Neural cell (in vitro differentiated cells): ENCODE data around the gene CGB3. TPM values are rescaled to one million over a fixed set of nuclear protein-coding genes. Genes with fewer than 3 reads are reported as not detected.

Experiments
- H2AFZ ChIP-seq: fragments of 200-600, 300-800 bp; sonication (generic), shearing (Covaris generic); 2 replicates; pipeline ENCODE4 v1.6.0; 2014; ENCODE audit warnings: low read depth, mild to moderate bottlenecking, antibody characterized with exemption, low read length, moderate library complexity
- H3F3A ChIP-seq: fragments of 200-600 bp; shearing (Covaris generic); 2 replicates; pipeline ENCODE4 v1.6.1; 2016; ENCODE audit warnings: mild to moderate bottlenecking, moderate library complexity, mixed read lengths, antibody characterized with exemption, low read length; ENCODE audit not compliant: insufficient read depth, poor library complexity, severe bottlenecking
- H3K27ac ChIP-seq: fragments of 200-600, 300-800 bp; sonication (generic), shearing (Covaris generic); 2 replicates; pipeline ENCODE4 v1.5.1; 2014; ENCODE audit warnings: mild to moderate bottlenecking, low read length, moderate library complexity
- H3K27me3 ChIP-seq: fragments of 300-800, 200-600 bp; sonication (generic), shearing (Covaris generic); 2 replicates; pipeline ENCODE4 v1.6.0; 2014; ENCODE audit warnings: mild to moderate bottlenecking, low read depth, low read length, moderate library complexity; ENCODE audit not compliant: insufficient read depth
- H3K36me3 ChIP-seq: fragments of 300-800, 200-600 bp; sonication (generic), shearing (Covaris generic); 2 replicates; pipeline ENCODE4 v1.5.1; 2014; ENCODE audit warnings: mild to moderate bottlenecking, antibody characterized with exemption, low read length, moderate library complexity; ENCODE audit not compliant: insufficient read depth
- H3K4me2 ChIP-seq: fragments of 300-800, 200-600 bp; sonication (generic), shearing (Covaris generic); 2 replicates; pipeline ENCODE4 v1.6.0; 2014; ENCODE audit warnings: mild to moderate bottlenecking, low read length
- H3K4me3 ChIP-seq: fragments of 300-800, 200-600 bp; sonication (generic), shearing (Covaris generic); 2 replicates; pipeline ENCODE4 v1.5.1; 2014; ENCODE audit warnings: mild to moderate bottlenecking, low read length, moderate library complexity
- H3K79me2 ChIP-seq: fragments of 200-600 bp; shearing (Covaris generic); replicated peaks from 2 replicates; pipeline ENCODE4 v1.6.0; 2014; ENCODE audit warnings: mild to moderate bottlenecking, low read length, moderate library complexity; ENCODE audit not compliant: insufficient read depth
- H3K9ac ChIP-seq: fragments of 300-800, 200-600 bp; sonication (generic), shearing (Covaris generic); 2 replicates; pipeline ENCODE4 v1.6.1; 2016; ENCODE audit warnings: mild to moderate bottlenecking, low read length, mixed read lengths
- H3K9me2 ChIP-seq: fragments of 200-600 bp; shearing (Covaris generic); 2 replicates; pipeline ENCODE4 v1.6.1; 2016; ENCODE audit warnings: mild to moderate bottlenecking, low read length, mixed read lengths; ENCODE audit not compliant: insufficient read depth
- H3K9me3 ChIP-seq: fragments of 200-600, 300-800 bp; sonication (generic), shearing (Covaris generic); 2 replicates; pipeline ENCODE4 v1.6.1; 2016; ENCODE audit warnings: mild to moderate bottlenecking, mixed run types, low read length, moderate library complexity, mixed read lengths
- H4K20me1 ChIP-seq: fragments of 200-600 bp; shearing (Covaris generic); 2 replicates; pipeline ENCODE4 v1.6.1; 2016; ENCODE audit warnings: mild to moderate bottlenecking, mixed run types; ENCODE audit not compliant: insufficient read depth
- EP300 ChIP-seq: fragments of 450-650 bp; conservative IDR thresholded peaks from 2 replicates; pipeline ENCODE4 v1.6.1; 2014; ENCODE audit warnings: antibody characterized with exemption, mild to moderate bottlenecking, moderate library complexity; ENCODE audit not compliant: poor library complexity, severe bottlenecking
- EZH2 ChIP-seq: fragments of 200-600, 300-800 bp; shearing (Covaris generic), sonication (generic); IDR thresholded peaks from 2 replicates; pipeline ENCODE4 v1.6.1; 2014; ENCODE audit warnings: antibody characterized with exemption, low read length, borderline replicate concordance, mild to moderate bottlenecking; ENCODE audit not compliant: insufficient read depth, poor library complexity, severe bottlenecking
- MXI1 ChIP-seq: fragments of 450-650 bp; conservative IDR thresholded peaks from 2 replicates; pipeline ENCODE4 v1.6.1; 2014; ENCODE audit warnings: antibody characterized with exemption, mild to moderate bottlenecking; ENCODE audit not compliant: poor library complexity, severe bottlenecking
- POLR2AphosphoS5 ChIP-seq: IDR thresholded peaks from 2 replicates; pipeline ENCODE4 v1.6.1; 2012
- RAD21 ChIP-seq: fragments of 450-650 bp; conservative IDR thresholded peaks from 2 replicates; pipeline ENCODE4 v1.6.1; 2014; ENCODE audit warnings: antibody characterized with exemption, mild to moderate bottlenecking, moderate library complexity
- SMC3 ChIP-seq: fragments of 450-650 bp; conservative IDR thresholded peaks from 2 replicates; pipeline ENCODE4 v1.6.1; 2014; ENCODE audit warnings: antibody characterized with exemption, mild to moderate bottlenecking, moderate library complexity; ENCODE audit not compliant: poor library complexity
- TAF1 ChIP-seq: IDR thresholded peaks from 2 replicates; pipeline ENCODE4 v1.6.1; 2012; ENCODE audit warnings: low read depth
- polyA plus RNA-seq: library from polyadenylated mRNA; depleted of rRNA; stranded (reverse); fragments of >200 nt; gene quantifications from 2 replicates; pipeline ENCODE4 v1.2.3, GENCODE V29; 2014
- TF ChIP-seq, protein P1 (sequence below): fragments of 450-650 bp; IDR thresholded peaks from 2 replicates; pipeline ENCODE4 v1.5.1; 2014; ENCODE audit warnings: antibody characterized with exemption, mild to moderate bottlenecking, moderate library complexity; ENCODE audit not compliant: poor library complexity, severe bottlenecking
- TF ChIP-seq, protein P2 (sequence below): IDR thresholded peaks from 2 replicates; pipeline ENCODE4 v1.6.1; 2012; ENCODE audit warnings: borderline replicate concordance

Gene CGB3
- polyA plus RNA-seq, 1 donor from 2014 or later = not detected

DNA sequence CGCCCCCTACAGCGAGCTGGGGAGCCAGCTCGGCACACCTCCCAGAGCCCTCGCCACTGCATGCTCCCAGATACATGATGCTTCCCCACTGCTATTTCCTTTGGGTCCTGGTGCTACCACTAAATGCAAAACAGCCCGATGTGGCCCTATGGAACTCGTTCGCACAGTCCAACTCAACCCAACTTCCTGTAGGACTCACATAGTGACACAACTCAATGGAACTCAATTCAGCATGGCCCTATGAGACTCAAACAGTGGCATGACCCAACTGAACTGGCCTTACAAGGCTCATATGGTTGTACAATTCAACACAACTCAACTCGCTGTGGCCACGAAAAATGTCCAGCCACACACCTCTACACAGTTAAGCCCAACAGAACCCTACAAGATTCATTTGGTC is 44.9 kb upstream of the CGB3 start:
- Histone ChIP-seq H3K4me2 (no peak overlapping the region), H3K9ac (no peak overlapping the region), H4K20me1 (no peaks in the 10 kb centered on the region), H3K9me2 (no peaks in the 10 kb centered on the region), H3K4me3 (no peak overlapping the region), H3K27me3 (peaks cover 60% of the 10 kb centered on the region), H3K9me3 (no peaks in the 10 kb centered on the region), H2AFZ (no peak overlapping the region), H3K79me2 (no peaks in the 10 kb centered on the region), H3F3A (no peaks in the 10 kb centered on the region), H3K27ac (no peak overlapping the region), H3K36me3 (no peaks in the 10 kb centered on the region)
- TF ChIP-seq, protein P1, sequence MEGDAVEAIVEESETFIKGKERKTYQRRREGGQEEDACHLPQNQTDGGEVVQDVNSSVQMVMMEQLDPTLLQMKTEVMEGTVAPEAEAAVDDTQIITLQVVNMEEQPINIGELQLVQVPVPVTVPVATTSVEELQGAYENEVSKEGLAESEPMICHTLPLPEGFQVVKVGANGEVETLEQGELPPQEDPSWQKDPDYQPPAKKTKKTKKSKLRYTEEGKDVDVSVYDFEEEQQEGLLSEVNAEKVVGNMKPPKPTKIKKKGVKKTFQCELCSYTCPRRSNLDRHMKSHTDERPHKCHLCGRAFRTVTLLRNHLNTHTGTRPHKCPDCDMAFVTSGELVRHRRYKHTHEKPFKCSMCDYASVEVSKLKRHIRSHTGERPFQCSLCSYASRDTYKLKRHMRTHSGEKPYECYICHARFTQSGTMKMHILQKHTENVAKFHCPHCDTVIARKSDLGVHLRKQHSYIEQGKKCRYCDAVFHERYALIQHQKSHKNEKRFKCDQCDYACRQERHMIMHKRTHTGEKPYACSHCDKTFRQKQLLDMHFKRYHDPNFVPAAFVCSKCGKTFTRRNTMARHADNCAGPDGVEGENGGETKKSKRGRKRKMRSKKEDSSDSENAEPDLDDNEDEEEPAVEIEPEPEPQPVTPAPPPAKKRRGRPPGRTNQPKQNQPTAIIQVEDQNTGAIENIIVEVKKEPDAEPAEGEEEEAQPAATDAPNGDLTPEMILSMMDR = no peak
- TF ChIP-seq TAF1 = no peak
- no peak for TF ChIP-seq EZH2
- TF ChIP-seq, protein P2, sequence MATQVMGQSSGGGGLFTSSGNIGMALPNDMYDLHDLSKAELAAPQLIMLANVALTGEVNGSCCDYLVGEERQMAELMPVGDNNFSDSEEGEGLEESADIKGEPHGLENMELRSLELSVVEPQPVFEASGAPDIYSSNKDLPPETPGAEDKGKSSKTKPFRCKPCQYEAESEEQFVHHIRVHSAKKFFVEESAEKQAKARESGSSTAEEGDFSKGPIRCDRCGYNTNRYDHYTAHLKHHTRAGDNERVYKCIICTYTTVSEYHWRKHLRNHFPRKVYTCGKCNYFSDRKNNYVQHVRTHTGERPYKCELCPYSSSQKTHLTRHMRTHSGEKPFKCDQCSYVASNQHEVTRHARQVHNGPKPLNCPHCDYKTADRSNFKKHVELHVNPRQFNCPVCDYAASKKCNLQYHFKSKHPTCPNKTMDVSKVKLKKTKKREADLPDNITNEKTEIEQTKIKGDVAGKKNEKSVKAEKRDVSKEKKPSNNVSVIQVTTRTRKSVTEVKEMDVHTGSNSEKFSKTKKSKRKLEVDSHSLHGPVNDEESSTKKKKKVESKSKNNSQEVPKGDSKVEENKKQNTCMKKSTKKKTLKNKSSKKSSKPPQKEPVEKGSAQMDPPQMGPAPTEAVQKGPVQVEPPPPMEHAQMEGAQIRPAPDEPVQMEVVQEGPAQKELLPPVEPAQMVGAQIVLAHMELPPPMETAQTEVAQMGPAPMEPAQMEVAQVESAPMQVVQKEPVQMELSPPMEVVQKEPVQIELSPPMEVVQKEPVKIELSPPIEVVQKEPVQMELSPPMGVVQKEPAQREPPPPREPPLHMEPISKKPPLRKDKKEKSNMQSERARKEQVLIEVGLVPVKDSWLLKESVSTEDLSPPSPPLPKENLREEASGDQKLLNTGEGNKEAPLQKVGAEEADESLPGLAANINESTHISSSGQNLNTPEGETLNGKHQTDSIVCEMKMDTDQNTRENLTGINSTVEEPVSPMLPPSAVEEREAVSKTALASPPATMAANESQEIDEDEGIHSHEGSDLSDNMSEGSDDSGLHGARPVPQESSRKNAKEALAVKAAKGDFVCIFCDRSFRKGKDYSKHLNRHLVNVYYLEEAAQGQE = no peak
- TF ChIP-seq POLR2AphosphoS5 = no peak
- no peak for TF ChIP-seq RAD21
- no peak for TF ChIP-seq EP300
- TF ChIP-seq SMC3 = no peak
- no peak for TF ChIP-seq MXI1

DNA sequence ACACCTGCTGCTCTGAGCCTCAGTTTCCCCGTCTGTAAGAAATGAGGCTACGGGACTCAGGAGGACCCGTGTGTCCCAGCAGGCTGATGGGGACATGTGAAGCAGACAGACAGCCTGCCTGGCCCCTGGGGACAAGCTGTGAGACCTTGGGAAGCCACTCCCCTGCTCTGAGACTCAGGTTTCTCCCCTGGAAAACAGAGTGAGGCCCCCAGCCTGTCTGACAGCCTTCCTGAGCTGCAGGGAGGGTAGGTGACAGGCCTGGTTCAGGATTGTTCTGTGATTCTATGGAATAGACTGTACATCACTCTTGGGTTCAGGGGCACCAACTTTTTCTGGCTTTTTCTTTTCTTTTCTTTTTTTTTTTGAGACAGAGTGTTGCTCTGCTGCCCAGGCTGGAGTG is 43.4 kb upstream of the CGB3 start:
- TF ChIP-seq EP300 (no peak), MXI1 (no peak)
- Histone ChIP-seq H4K20me1 (no peaks in the 10 kb centered on the region), H3K79me2 (no peaks in the 10 kb centered on the region), H2AFZ (no peak overlapping the region), H3K4me2 (no peak overlapping the region), H3F3A (no peaks in the 10 kb centered on the region), H3K9ac (no peak overlapping the region), H3K9me2 (no peaks in the 10 kb centered on the region), H3K36me3 (no peaks in the 10 kb centered on the region), H3K9me3 (no peaks in the 10 kb centered on the region), H3K27me3 (peaks cover 47% of the 10 kb centered on the region), H3K4me3 (no peak overlapping the region), H3K27ac (no peak overlapping the region)

DNA sequence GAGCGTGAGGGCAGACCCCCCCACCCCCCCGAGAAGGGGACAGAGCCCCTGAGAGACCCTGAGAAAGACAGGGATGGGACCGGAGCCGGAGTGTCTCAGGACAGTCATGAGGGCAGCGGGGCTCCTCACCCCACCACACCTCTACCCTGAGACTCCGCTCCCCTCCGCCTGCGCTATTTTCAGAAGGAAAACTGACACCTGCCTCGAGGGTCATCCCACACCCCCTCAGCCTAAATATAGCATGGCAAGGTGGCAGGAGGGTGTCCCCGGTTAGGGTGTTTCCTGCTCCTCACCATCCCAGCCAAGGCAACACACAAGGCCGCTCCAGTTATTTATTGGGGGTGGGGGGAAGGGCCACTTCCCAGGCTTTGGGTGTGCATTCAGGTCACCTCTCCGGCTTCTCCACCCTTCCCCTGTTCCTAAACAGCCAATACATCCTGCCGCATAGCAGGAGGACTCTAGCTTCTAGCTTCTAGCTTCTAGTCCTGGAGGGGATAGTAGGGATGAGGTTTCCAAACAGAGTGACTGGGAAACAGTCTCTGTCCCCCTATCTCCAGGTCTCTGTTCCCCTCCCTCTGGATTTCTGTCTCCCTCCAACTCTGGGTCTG is 41.9 kb upstream of the CGB3 start:
- Histone ChIP-seq H3K9ac (no peak overlapping the region), H3F3A (no peaks in the 10 kb centered on the region), H3K4me2 (no peak overlapping the region), H3K9me2 (no peaks in the 10 kb centered on the region), H3K9me3 (no peaks in the 10 kb centered on the region), H3K36me3 (no peaks in the 10 kb centered on the region), H4K20me1 (no peaks in the 10 kb centered on the region), H3K4me3 (no peak overlapping the region), H3K27me3 (peaks cover 35% of the 10 kb centered on the region), H3K27ac (no peak overlapping the region), H2AFZ (no peak overlapping the region), H3K79me2 (no peaks in the 10 kb centered on the region)
- TF ChIP-seq SMC3 (no peak), POLR2AphosphoS5 (no peak), EP300 (no peak), TAF1 (no peak), MXI1 (no peak), RAD21 (no peak), EZH2 (no peak)
- TF ChIP-seq, protein P1 = no peak
- TF ChIP-seq, protein P2 = no peak
